ENCODE measurements around the gene AQR.

Gene AQR

DNA sequence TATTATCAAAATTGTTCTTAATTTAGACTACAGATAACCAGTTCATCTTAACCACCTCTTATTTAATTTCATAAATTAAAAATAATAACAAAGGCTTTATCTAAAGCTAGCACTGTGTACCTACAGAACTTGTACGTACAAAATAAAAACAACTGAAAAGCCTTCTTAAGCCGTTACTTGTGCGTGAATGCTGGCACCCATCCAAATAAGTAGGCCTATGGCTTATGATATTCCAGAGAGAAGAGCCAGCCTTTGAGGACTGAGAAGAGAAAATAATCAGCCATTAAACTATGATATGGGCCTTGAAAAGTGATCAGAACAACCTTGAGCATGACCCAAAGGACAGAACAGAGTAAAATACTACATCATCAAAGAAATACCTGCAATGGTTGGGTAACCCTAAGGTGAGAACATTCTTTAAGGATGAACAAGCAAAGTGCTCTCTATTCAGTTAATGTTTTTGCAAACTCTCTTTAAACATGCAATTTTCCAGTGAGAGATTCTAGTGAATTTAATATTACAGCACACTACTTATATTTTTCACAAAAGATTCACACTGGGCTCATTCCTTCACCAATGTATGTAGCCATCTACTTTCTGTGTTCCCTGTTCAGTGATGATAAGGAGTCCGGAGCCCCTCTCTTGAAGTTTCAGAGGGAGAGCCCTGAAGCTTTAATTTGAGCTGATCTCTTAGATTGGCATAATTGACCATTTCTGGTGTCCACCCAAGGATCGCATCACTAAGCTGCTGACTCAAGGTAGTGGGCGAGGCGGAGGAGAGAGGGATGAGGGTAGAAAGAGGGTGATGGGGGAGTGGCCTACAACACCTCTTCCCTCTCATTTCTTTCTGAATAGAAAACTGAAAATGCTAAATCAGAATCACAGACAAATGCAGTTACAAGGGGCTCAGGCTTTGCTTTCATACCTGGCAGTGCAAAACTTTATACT, 166.5 kb downstream of the AQR start:
- H3K27ac ChIP-seq (ENCODE audit: low read length) = no peak overlapping the region
- no peaks in the 10 kb centered on the region for H3K36me3 ChIP-seq (ENCODE audit: insufficient read depth, low read length)
- TF ChIP-seq EZH2 (IDR thresholded peaks at IDR 0.05; ENCODE audit: borderline replicate concordance, low read depth, low read length, severe bottlenecking) = no peak
- TF ChIP-seq, protein P1, sequence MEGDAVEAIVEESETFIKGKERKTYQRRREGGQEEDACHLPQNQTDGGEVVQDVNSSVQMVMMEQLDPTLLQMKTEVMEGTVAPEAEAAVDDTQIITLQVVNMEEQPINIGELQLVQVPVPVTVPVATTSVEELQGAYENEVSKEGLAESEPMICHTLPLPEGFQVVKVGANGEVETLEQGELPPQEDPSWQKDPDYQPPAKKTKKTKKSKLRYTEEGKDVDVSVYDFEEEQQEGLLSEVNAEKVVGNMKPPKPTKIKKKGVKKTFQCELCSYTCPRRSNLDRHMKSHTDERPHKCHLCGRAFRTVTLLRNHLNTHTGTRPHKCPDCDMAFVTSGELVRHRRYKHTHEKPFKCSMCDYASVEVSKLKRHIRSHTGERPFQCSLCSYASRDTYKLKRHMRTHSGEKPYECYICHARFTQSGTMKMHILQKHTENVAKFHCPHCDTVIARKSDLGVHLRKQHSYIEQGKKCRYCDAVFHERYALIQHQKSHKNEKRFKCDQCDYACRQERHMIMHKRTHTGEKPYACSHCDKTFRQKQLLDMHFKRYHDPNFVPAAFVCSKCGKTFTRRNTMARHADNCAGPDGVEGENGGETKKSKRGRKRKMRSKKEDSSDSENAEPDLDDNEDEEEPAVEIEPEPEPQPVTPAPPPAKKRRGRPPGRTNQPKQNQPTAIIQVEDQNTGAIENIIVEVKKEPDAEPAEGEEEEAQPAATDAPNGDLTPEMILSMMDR (IDR thresholded peaks at IDR 0.05; ENCODE audit: borderline replicate concordance, extremely low read depth, low read length, poor library complexity, severe bottlenecking) = no peak
- H3K9me3 ChIP-seq (ENCODE audit: insufficient read depth, low read length, severe bottlenecking) = no peaks in the 10 kb centered on the region
- H2AFZ ChIP-seq (ENCODE audit: low read depth, low read length) = no peak overlapping the region
- H3K79me2 ChIP-seq (ENCODE audit: insufficient read depth, low read length) = no peaks in the 10 kb centered on the region
- ATAC-seq (ENCODE audit: insufficient read depth, low read depth) (no peak), DNase-seq (no peak)
- no peaks in the 10 kb centered on the region for H3K27me3 ChIP-seq (ENCODE audit: insufficient read depth, low read length, poor library complexity)
- H3K4me1 ChIP-seq (ENCODE audit: insufficient read depth, low read length) = no peaks in the 10 kb centered on the region
- no peak overlapping the region for H3K4me3 ChIP-seq (ENCODE audit: low read depth in 1 of 2, low read length in 2 of 2)
- no peak overlapping the region for H3K4me2 ChIP-seq (ENCODE audit: insufficient read depth, low read length)
- H4K20me1 ChIP-seq (ENCODE audit: insufficient read depth, low read length) = no peaks in the 10 kb centered on the region
- no peak overlapping the region for H3K9ac ChIP-seq (ENCODE audit: low read depth, low read length)

DNA sequence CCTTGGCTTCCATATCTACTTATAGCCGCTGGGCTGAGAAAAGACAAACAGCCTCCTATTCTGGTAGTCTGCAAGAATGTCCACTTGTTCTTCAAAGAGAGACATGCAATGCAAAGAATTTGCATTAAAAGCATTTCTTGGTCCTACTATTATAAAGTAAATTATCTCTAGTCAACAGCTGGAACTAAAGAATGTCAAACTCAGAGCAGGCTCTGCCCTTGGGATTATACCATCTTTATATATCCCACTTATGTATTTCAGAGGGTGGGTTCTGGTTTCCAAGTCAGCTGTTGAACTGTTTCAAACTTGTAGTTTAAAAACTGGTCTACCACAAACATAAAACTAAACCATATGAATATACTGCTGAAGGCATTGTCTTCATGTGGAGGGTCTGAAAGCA, 167.2 kb downstream of the AQR start:
- DNase-seq (no peak), ATAC-seq (ENCODE audit: insufficient read depth, low read depth) (no peak)
- H3K9me3 ChIP-seq (ENCODE audit: insufficient read depth, low read length, severe bottlenecking) = no peaks in the 10 kb centered on the region
- peaks cover 4% of the 10 kb centered on the region for H3K27me3 ChIP-seq (ENCODE audit: insufficient read depth, low read length, poor library complexity)
- H3K4me2 ChIP-seq (ENCODE audit: insufficient read depth, low read length) = no peak overlapping the region
- TF ChIP-seq, protein P1 (IDR thresholded peaks at IDR 0.05; ENCODE audit: borderline replicate concordance, extremely low read depth, low read length, poor library complexity, severe bottlenecking) = no peak
- no peak for TF ChIP-seq EZH2 (IDR thresholded peaks at IDR 0.05; ENCODE audit: borderline replicate concordance, low read depth, low read length, severe bottlenecking)
- no peaks in the 10 kb centered on the region for H3K79me2 ChIP-seq (ENCODE audit: insufficient read depth, low read length)
- no peak overlapping the region for H3K27ac ChIP-seq (ENCODE audit: low read length)
- H4K20me1 ChIP-seq (ENCODE audit: insufficient read depth, low read length) = no peaks in the 10 kb centered on the region
- H3K4me3 ChIP-seq (ENCODE audit: low read depth in 1 of 2, low read length in 2 of 2) = no peak overlapping the region
- no peaks in the 10 kb centered on the region for H3K4me1 ChIP-seq (ENCODE audit: insufficient read depth, low read length)
- H3K9ac ChIP-seq (ENCODE audit: low read depth, low read length) = no peak overlapping the region
- H2AFZ ChIP-seq (ENCODE audit: low read depth, low read length) = no peak overlapping the region
- H3K36me3 ChIP-seq (ENCODE audit: insufficient read depth, low read length) = no peaks in the 10 kb centered on the region

Data from DND-41 (cell line).